NCI-H446 treated with DMSO at 0.1 percent for 48 hours (cell line): ENCODE measurements around the gene ATL1.

Source experiments
- DNase-seq: peaks from one replicate; lab custom pipeline; 2025; lab: John Stamatoyannopoulos, UW

The ATL1 gene

DNA sequence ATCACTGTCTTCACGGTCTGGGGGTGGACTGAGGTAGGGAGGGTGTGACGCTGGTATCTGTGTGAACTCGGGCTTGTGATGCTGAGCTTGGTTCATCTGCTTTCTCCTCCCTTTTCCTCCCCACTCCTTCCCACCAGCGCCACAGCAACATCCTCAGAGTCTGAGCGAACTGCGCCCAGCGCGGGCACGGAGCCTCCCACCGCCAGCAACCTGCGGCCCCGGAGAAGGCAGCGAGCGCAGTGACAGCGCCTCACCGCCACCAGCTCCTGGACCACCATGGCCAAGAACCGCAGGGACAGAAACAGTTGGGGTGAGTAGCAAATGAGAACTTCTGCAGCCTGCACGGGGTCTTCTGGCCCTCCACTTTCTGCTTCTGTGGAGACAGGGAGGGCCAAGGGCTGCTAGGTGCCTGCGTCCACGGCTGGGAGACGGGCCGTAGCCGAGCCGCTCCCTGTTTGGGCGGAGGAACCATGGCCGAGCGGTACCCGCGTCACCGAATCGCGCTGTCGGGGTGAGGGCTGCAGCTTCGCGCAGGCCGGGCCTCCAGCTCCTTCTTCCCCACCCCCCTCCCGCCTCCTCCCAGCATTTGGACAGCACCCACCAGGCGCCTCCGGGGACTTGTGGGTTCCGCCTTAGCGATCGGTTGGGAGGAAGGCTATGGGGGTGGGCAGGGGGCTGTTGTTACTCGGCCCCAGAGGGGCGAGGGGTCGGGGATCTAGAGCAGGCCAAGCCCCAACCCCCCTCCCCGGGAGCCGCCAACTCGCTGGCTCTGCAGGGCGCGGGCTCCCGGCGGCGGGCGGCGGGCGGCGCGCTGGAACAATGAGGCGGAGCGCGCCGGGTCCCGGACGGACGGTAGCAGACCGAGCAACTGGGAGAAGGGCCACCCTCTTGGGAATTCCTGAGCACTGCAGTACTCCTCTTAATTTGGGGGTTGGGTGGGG lies at the start of gene ATL1:
TSS of gene ATL1 (plus strand) at position 156 of the 941 bp plus-strand sequence. CDS start at position 277, 121 bp downstream.
- DNase-seq, result peak; percentile 59

DNA sequence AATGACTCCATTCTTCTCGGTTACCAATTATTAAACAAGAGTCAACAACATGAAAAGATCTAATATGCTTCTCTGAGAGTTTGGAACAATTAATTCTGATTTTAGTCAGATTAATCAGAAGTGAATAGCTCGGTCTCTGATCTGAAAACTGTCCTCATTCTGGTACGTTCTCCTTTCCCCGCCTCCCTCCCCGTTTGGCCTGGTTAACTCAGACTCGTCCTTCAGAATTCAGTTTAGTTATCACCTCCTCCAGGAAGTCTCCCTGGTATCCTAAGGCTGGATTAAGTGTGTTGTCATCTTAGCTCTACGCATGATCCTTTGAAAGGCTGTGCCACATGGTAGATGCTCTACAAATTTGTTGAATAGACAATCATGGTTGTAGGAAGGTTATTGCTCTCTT lies 49.8 kb upstream of the ATL1 start:
- DNase-seq, result no peak

DNA sequence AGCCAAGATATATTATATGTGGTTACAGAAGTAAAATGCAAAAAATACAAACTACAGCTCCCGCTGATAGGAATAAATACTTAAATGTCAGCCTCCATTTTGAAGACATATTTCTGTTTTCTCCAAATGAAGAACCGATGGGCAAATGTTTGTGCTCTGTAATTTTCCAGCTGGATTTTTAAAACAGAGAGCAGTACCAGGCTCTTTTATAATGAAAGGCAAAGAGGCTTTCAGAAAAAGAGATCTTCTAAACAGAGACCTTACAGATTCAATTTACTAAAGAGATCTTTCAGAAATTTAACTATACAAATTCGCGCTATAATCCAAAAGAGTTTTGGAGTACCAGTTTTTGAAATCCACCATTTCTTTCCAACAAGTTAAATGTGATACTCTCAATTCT lies 47.5 kb upstream of the ATL1 start:
- no peak for DNase-seq

DNA sequence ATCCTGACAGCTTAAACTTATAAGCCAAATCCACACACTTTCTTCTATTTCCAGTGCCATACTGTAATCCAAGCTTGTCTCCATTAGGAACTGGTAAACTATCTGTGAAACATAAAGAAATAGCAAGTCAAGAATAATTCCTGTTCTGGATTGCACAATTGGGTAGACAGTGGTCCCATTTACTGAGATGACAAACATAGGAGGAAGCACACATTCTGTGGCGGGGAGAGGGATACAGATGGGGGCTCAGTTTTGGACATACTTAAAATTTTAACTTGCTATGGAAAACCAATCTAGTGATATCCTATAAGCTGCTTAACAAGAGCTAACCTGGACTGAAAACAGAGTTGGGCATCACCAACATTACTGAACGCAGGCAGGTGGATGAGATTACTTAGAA lies 43.9 kb upstream of the ATL1 start:
- DNase-seq, result no peak

DNA sequence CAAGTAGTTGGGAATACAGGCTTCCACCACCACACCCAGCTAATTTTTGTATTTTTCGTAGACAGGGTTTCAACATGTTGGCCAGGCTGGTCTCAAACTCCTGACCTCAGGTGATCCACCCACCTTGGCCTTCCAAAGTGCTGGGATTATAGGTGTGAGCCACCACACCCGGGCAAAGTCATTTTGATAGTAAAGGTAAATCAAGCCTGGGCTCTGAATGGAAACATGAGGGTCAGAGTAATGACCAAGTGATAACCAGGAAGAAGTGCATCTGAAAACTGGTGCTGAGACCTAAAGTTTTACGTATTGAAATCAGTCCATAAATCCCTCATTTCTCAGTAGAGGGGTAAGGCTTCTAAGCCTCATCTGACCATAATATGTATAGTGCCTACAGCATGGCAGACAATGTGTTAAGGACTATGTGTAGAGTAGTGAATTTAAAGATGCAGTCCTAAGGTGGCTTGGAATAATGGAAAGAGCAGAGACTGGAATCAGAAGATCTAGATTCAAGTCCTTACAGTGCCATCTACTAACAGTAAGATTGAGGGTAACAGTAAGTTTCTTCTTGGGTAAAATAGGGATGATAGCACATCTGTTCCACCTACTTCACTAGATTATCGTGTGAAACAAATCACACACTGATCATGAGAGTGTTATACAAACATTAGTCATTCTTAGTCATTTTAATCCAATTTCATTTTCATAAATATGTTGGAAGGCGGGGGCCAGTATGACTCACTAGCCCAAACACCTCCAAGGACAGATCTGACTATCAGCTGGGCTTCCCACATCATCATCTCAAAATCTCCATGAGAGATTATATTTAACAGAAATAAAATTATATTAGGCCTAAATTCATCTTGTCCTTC lies 38.8 kb upstream of the ATL1 start:
- no peak for DNase-seq

DNA sequence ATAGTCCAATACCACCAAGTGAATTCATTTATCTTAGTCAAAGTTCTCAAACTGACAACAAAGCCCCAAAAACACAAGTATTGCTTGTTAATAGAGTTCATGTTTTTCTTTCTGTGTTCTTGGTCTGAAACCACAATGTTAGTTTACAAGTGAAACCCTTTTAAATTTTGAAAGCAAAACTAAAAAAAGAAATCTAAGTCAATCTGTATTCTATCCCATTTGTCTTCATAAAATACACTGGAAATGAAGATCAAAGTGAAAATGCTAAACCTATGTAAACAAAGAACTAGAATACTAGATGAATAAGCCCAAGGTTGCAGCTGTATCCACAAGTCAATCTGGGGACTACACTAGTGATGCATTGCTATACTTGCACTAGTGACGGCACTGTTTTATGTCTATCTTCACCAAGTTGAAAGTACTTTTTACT lies 38.0 kb upstream of the ATL1 start:
- no peak for DNase-seq

DNA sequence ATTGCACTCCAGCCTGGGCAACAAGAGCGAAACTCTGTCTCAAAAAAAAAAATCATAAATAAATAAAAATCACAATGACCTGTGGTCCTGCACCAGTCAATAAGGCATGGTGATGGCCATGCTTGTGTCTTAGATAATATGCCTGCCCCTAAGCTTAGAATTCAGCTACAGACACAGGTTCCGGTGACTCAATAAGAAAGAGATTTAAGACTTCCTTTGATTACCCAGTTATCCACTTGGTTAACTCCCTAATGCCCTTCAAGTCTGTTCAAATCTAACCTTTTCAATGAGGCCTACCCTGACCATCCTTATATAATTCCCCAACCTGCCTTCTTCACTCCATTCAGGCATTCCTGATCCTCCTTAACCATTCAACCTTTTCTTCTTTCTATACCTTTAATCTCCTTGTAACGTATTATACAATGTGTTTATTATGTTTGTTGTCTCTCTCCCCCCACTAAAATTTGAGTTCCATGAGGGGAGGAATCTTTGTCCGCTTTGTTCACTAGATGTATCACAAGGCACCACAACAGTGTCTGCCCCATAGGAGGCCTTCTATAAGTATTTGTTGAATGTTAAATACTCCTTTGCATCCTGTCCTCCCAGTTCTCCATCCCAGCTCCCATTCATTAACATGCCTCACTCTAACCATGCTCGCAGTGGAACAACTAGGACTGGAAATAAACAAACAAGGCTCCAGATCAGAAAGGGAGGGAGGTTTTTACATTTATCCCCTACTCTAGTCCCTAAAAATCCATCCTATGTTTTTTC lies 36.5 kb upstream of the ATL1 start:
- DNase-seq, result no peak

DNA sequence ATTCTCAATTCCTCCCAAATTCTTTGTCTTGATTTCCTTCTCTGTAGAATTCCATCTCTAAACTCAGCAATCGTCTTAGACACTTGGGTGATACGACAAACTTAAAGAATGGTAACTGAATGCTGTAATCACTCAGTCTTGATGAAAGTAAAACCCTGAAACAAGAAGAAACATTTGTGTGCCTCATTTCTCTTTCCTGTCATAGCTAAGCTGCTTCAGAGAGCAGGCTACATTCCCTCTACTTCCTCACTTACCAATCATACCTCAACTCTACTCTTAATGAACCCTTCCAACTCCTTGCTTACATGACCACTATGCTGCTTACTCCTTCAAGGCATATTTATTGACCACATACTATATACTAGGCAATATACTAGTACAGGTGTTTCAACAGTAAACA lies 35.9 kb upstream of the ATL1 start:
- DNase-seq, result no peak

DNA sequence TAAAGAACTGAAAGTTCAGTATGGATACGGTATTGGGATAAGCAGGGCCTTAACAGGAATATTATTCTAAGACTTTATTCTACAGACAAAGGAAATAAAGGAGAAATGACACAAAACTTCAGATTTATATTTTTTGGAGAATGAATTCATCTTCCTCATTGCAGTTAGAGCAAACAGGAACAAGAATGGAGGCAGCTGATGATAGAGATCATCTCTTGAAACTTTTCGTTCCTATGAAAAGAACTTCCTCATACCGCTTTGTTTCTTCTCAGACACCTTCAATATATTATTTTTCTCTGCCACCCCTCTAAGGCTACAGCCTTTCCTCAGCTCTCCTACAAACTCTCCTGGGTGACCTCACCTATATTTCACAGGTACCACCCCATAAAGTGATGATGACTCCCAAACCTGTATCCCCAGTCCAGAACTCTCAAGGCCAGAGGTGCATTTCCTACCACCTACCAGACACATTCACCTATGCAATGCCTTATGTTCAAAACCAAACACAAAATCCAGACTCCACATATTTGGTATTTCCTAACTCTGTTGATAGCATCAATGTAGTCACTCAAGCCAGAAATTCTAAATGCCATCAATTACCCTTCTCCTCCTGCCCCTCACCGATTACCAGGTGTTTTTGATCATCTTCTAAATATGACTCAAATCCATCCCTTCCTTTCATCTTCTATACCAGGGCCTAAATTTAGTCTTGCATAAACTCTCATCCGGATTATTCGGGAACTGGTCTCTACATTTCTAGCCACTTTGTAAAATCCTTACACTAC lies 35.0 kb upstream of the ATL1 start:
- no peak for DNase-seq

DNA sequence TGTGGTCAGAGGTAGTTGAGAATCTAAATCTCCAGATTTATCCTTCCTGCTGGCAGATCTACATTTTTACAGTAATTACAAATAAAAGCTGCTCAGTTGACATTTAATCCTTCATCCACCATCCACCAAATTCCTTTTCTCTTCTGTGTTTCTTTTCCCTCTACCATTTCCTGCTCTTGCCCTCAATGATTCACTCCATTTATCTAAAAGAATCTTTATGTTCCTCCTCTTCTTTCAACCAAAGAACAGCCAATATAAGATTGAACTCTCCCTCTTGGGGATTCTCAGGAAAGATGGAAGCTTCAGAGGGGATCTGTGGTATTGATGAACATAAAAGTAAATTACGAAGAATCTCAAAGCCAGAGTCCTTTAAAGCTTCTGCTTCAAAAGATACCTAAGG lies 31.9 kb upstream of the ATL1 start:
- DNase-seq, result no peak

DNA sequence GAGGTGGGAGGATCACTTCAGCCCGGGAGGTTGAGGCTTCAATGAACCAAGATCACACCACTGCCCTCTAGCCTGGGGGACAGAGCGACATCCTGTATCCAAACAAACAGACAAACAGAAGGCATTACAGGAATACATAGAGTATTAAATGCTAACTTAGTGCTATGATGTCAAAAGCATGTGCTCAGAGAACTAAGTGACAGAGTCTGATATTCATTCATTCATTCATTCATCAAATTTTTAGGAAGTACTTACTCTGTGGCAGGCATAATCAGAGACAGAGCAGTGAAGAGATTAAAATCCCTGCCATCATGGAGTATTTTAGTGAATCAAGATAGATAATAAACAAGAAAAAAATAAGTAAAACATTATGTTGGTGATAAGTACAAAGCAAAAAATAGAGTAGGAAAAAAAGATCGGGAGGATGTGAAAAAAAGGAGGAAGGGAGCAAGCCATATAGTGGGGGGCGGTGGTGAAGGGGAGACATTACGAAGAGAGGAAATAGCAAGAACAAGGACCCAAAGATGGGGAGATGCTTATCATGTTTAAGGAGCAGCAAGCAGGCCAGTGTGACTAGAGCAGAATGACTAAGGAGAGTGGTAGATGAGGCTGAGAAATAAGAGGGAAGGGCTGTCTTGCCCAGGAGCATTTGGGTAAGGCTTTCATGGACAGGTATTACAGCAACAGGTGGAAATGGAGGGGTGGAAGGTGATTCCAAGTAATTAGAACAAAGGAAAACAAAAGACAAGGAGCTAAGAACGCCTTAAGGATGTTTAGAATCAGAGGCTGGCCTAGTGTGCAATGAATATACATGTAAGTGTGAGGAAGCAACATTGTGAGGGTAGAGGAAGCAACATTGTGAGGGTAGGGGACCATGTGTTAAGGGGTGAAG lies 30.4 kb upstream of the ATL1 start:
- DNase-seq, result no peak

DNA sequence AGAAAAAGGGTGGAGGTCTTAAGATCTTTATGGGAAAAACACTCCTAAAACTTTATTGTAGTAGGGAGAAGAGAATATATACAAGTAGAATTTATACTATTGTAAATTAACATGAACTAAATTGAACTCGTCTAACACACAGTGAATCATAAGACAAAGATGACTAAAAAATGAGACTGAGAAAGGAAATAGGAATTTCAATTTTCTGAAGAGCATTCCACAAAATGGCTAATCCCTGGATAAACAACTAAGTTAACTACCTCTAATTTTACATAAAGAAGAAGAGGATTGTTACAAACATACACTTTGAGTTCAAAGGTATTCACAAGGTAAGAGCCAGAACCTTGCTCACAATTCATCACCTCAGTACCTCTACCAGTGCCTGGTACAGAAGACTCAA lies 29.6 kb upstream of the ATL1 start:
- DNase-seq, result no peak

DNA sequence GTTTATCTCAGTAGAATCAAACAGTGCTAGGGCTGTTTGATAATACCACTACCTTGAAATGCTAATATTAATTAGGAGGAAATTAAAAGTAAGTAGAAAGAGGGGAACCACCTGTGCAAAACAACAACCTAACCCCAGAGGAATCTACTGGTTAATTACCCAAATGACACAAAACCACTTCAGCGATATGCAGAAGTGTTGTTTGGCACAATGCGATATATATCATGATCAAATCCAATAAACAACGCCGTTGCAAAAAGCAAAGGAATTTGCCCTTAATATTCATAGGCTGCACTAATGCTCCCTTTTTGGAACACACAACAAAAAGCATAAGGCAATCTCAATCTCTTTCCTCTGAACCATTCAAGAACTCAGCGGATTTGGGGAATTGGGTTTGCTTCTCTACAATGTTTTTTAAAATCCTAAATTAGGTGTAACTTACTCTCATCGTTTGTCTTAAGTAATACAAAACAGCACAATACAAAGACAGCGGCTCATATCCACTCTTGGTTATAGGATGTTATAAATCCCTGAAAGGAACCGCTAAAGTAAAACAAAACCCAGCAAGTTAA lies 29.1 kb upstream of the ATL1 start:
- DNase-seq, result no peak

DNA sequence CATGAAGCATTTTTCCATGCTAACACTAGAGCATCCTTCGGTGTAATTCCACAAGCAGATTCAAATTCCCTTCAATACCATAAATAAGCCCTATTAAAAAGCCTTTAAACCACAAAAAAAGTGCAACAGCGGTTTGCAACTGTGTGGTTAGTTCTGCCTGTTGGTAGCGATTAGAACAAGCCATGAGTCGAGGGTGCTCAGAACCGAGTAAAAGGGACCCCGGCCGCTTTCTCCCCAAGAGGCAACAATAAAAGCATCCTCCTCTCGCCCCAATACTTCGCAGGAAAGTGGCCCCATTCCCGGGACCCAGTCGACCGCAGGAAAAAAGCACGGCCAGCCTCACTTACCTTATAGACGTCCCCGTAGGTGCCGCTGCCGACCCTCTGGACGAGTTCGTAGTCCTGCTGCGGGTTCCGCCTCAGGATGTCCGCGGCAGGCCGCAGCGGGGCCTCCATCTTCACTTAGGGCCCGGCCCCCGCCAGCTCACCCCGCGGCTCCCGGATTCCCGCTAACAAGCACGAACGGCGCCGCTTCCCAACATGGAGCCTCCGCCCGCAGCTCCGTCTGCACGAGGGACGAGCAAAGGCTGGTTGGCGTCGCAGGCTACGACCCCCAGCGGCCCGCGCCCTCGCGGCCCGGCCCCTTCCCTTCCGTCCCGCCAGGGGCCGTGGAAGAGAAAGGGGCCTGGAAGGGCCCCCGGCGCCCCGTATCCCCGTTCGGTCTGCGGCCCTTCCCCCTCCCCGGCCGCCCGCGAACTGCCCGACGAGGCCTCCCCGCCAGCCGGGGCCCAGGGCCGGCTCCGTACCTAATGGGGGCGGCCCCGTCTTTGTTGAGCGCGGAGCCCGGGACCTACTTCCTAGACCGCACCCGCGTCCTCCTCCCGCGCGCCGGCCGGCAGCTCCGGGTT lies 28.1 kb upstream of the ATL1 start:
- no peak for DNase-seq

DNA sequence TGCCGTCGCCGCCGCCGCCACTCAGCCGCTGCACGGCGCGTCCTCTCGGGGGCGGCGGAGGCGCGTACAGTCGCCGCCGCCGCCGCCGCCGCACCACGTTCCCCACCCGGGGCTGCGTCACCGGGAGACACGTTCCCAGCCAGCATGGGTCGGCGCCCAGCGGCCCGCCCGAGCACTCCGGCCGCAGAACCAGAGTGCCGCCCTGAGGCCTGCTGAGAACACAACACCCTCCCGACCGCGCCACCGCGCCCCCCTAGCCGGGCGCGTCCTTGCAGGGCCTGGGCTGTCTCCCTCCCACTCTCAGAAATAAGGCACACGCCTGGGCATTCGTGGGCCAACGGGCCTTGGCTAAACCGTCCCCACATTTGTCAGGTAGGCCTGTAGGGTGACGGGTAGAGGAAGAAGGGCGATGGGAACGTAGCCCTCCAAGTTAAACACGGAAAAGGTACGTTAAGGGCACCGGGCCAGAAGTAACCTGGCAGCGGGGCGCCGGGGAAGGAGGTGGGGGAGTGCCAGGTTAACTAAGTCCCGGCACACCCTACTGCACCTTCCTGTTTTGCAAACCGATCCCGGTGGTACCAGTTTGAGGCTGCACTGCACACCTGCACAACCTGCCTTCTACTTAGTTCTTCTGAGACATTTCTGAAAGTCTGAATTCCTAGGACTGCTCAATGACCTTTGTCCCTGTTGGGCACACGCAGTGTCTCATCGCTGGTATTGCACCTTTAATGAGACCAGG lies 27.3 kb upstream of the ATL1 start, which contains the start of gene MAP4K5:
TSS of gene MAP4K5 (minus strand) at position 68 of the 739 bp plus-strand sequence. CDS start 520 bp downstream, outside the sequence.
- DNase-seq, result peak; percentile 74

DNA sequence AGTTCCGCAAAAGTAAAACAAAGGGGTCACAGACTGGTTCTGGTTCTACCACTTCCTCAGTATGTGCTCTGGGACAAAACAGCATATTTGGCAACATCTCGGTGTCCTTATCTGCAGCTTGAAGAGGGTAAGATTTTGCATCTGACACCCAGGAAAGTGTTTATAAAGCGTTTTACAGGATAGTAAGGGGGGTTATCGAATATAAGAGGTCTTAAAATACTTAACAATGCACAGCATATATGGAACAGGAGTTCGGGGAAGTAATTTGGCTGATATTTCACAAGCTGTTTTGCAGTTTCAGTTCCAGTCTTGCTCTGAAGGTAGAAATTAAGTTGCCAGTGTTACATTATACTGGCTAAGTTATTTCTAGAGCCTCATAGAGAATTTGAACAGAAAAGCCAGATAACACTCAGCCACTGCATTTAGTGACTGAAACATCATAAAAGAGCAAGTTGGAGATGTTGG lies 26.7 kb upstream of the ATL1 start:
- no peak for DNase-seq

DNA sequence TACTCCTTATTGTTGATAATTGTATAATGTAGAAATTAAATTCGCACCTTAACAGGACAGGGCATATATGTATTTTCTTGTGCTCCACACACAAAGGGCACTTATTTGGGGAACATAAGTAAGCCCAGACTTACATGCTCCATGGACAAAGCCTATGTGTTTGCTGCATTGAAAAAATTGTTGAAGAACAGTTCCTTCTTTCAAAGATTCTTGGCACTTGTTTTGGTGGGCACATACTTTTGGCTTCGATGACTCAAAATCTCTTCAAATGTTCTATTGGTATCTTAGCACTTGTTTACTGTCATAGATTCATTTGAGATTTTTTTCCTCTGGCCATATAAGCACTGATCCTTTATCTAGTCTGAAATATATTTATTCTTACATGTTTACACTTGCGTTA lies 26.1 kb upstream of the ATL1 start:
- DNase-seq, result no peak

DNA sequence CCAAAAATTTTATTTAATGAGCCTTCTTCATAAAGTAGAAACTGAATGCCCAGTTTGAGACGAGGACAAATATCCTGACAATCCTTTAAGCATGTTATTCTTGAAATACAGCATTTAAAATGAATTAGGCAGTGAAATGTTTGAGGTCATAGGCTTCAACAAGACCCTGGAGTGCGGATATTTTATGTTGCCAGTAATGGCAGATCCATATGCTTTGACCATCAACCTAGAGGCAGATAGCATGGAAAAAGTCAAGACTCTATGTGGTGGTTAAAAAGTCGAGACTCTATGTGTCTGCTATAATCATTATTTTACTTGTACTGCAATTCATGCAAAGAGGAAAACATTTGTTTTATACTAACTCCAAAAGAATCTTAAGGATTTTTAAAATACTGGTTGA lies 25.5 kb upstream of the ATL1 start:
- DNase-seq, result no peak
